ENCODE data around the gene TBC1D16. TPM values are rescaled to one million over a fixed set of nuclear protein-coding genes. Genes with fewer than 3 reads are reported as not detected.

TBC1D16 gene
- total and polyA plus RNA-seq, 2 experiments from 2014 or later, result 24.5 to 38.1 TPM

DNA sequence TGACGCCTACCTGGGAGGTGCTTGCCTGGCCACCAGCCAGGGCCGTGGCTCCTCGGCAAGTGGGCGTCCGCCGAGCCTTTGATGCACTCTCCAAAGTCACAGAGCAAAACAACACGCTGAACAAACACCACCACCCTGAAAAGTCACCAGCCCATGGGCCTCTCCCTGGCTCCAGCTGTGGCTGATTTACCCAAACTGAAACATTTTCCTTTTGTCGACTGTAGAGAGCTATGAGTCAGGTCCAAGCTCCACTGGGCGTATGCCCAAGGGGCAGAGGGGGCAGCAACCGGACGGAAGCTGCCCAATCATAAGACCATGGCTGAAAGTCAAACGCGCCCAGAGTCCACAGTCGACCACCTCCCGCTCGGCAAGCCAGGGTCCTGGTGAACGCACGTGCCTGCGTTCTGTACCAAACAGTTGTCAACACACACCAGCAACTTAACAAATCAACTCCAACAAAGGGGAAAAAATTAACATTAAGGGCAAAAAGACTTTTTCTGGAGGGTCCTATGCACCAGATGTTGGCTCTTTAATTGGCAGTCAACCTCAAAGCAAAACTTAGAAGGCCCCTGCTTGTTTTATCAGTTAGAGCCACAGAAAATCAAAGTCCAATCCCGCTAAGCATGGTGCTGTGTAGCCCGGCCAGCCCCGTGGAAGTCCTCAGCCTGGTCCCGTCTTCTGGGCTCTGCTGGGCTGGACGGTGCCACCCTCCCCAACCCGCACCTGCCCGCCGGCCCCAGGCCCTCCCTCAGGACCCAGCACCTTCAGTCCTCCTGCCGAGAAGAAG is 47.3 kb downstream of the TBC1D16 start:
- Histone ChIP-seq H3K27ac (peak overlapping the region; percentile 89), H3K9me3 (ENCODE audit: low read depth) (no peaks in the 10 kb centered on the region), H3K36me3 (replicated peaks; ENCODE audit: insufficient read depth, low read depth) (no peaks in the 10 kb centered on the region), H4K20me1 (ENCODE audit: insufficient read depth, poor library complexity, severe bottlenecking) (no peaks in the 10 kb centered on the region), H3K27me3 (no peaks in the 10 kb centered on the region), H3K9me2 (replicated peaks; ENCODE audit: insufficient read depth) (no peaks in the 10 kb centered on the region), H3K4me3 (no peak overlapping the region), H3K4me1 (ENCODE audit: insufficient read depth) (peaks cover 69% of the 10 kb centered on the region), H3K4me2 (peak overlapping the region; percentile 47), H3K79me2 (peaks cover 56% of the 10 kb centered on the region), H2AFZ (no peak overlapping the region)
- TF ChIP-seq EZH2phosphoT487 (IDR thresholded peaks at IDR 0.05; ENCODE audit: low read depth, severe bottlenecking, unreplicated experiment) (no peak), EZH2 (IDR thresholded peaks at IDR 0.05; ENCODE audit: borderline replicate concordance) (no peak)
- TF ChIP-seq, protein P1, sequence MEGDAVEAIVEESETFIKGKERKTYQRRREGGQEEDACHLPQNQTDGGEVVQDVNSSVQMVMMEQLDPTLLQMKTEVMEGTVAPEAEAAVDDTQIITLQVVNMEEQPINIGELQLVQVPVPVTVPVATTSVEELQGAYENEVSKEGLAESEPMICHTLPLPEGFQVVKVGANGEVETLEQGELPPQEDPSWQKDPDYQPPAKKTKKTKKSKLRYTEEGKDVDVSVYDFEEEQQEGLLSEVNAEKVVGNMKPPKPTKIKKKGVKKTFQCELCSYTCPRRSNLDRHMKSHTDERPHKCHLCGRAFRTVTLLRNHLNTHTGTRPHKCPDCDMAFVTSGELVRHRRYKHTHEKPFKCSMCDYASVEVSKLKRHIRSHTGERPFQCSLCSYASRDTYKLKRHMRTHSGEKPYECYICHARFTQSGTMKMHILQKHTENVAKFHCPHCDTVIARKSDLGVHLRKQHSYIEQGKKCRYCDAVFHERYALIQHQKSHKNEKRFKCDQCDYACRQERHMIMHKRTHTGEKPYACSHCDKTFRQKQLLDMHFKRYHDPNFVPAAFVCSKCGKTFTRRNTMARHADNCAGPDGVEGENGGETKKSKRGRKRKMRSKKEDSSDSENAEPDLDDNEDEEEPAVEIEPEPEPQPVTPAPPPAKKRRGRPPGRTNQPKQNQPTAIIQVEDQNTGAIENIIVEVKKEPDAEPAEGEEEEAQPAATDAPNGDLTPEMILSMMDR (IDR thresholded peaks at IDR 0.05; ENCODE audit: poor library complexity), result no peak
- WGBS (ENCODE audit: low lambda C conversion rate, missing lambda C conversion rate), result 44% methylated on average over 27 of the region's 28 CpGs
- DNase-seq (ENCODE audit: low spot score), result peak; percentile 73

DNA sequence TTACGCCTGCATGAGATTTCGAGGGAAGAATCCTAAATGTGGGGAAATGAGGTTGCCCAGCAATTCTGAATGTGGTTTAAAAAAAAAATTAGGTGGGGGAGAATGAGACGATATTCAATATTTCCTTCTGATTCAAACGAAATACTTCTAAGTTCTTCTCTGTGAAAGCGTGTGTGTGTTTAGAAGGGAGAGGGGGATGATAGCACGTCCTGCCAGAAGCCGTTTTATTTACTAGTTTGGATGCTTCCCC is 47.8 kb downstream of the TBC1D16 start:
- Histone ChIP-seq H3K9me2 (replicated peaks; ENCODE audit: insufficient read depth) (no peaks in the 10 kb centered on the region), H2AFZ (no peak overlapping the region), H3K4me3 (no peak overlapping the region), H3K9me3 (ENCODE audit: low read depth) (no peaks in the 10 kb centered on the region), H3K4me2 (peak overlapping the region; percentile 47), H3K79me2 (peaks cover 62% of the 10 kb centered on the region), H3K36me3 (replicated peaks; ENCODE audit: insufficient read depth, low read depth) (no peaks in the 10 kb centered on the region), H3K27ac (peak overlapping the region; percentile 89), H3K27me3 (no peaks in the 10 kb centered on the region), H3K4me1 (ENCODE audit: insufficient read depth) (peaks cover 64% of the 10 kb centered on the region), H4K20me1 (ENCODE audit: insufficient read depth, poor library complexity, severe bottlenecking) (no peaks in the 10 kb centered on the region)
- TF ChIP-seq EZH2phosphoT487 (IDR thresholded peaks at IDR 0.05; ENCODE audit: low read depth, severe bottlenecking, unreplicated experiment) (no peak), EZH2 (IDR thresholded peaks at IDR 0.05; ENCODE audit: borderline replicate concordance) (no peak)
- TF ChIP-seq, protein P1 (IDR thresholded peaks at IDR 0.05; ENCODE audit: poor library complexity), result no peak
- DNase-seq (ENCODE audit: low spot score), result no peak
- WGBS (ENCODE audit: low lambda C conversion rate, missing lambda C conversion rate), result 51% methylated on average over 7 of the region's 7 CpGs

DNA sequence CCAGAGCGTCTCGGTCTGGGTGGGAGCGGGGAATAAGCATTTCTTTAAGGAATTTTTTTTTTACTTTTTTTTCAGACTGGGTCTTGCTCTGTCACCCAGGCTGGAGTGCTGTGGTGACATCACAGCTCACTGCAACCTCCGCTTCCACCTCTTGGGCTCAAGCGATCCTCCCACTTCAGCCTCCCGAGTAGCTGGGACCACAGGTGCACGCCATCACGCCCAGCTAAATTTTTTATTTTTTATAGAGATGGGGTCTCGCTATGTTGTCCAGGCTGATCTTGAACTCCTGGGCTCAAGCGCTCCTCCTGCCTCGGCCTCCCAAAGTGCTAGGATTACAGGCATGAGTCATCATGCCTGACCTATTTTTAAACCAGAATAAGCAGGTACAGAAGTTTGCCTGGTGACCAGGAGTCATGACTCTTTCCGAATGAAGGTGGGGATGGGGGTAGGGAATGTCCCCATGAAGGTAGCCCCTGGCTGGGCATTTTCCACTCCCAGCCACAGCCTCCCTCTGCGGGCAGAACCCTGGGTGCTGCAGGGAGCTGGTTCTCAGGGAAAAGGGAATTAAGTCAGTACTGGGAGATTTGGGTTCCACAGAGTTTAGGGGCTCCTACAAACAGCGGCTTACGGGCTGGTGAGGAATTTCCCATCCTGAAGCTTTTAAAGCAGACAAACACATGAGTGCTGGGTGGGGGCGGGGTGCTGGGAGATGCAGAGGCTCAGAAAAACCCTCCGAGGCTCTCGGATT is 48.3 kb downstream of the TBC1D16 start:
- Histone ChIP-seq H3K79me2 (peaks cover 63% of the 10 kb centered on the region), H3K27ac (peak overlapping the region; percentile 89), H3K4me2 (peak overlapping the region; percentile 47), H3K9me3 (ENCODE audit: low read depth) (no peaks in the 10 kb centered on the region), H3K9me2 (replicated peaks; ENCODE audit: insufficient read depth) (no peaks in the 10 kb centered on the region), H4K20me1 (ENCODE audit: insufficient read depth, poor library complexity, severe bottlenecking) (no peaks in the 10 kb centered on the region), H3K4me1 (ENCODE audit: insufficient read depth) (peaks cover 59% of the 10 kb centered on the region), H3K36me3 (replicated peaks; ENCODE audit: insufficient read depth, low read depth) (no peaks in the 10 kb centered on the region), H2AFZ (no peak overlapping the region), H3K27me3 (no peaks in the 10 kb centered on the region), H3K4me3 (no peak overlapping the region)
- DNase-seq (ENCODE audit: low spot score), result no peak
- 80% methylated on average over 18 of the region's 18 CpGs for WGBS (ENCODE audit: low lambda C conversion rate, missing lambda C conversion rate)
- TF ChIP-seq EZH2phosphoT487 (IDR thresholded peaks at IDR 0.05; ENCODE audit: low read depth, severe bottlenecking, unreplicated experiment) (no peak), EZH2 (IDR thresholded peaks at IDR 0.05; ENCODE audit: borderline replicate concordance) (no peak)
- TF ChIP-seq, protein P1 (IDR thresholded peaks at IDR 0.05; ENCODE audit: poor library complexity), result no peak

All from hepatocyte (in vitro differentiated cells).